Upper lobe of right lung (tissue), 1 donor: Measurements from ENCODE around the gene CRX. TPM values are rescaled to one million over a fixed set of nuclear protein-coding genes. Genes with fewer than 3 reads are reported as not detected.
A peak's percentile ranks its signal among the peaks of the same experiment; 100 is the strongest.
"Not testable (repeated sequence)": the region's sequence is repeated elsewhere in the genome, so short reads cannot be mapped to it uniquely, and the experiment has no call there.

Source experiments
- ATAC-seq: fragments of 200-7000 bp; cut with Tn5 transposase; one replicate; pipeline ENCODE4 v1.9.1; 2020; ENCODE audit warnings: mild to moderate bottlenecking, moderate library complexity
- DNase-seq: peaks from one replicate; pipeline ENCODE4 v3.0.0-alpha.2; 2020
- H3K27ac ChIP-seq: fragments of 200-600 bp; one replicate; pipeline ENCODE4 v1.8.0; 2022
- H3K27me3 ChIP-seq: fragments of 200-600 bp; one replicate; pipeline ENCODE4 v1.8.0; 2022; ENCODE audit warnings: mild to moderate bottlenecking
- H3K36me3 ChIP-seq: fragments of 200-600 bp; one replicate; pipeline ENCODE4 v1.8.0; 2022
- H3K4me1 ChIP-seq: fragments of 200-600 bp; one replicate; pipeline ENCODE4 v1.8.0; 2022
- H3K4me3 ChIP-seq: fragments of 200-600 bp; one replicate; pipeline ENCODE4 v1.8.0; 2022; ENCODE audit warnings: mild to moderate bottlenecking
- H3K9me3 ChIP-seq: fragments of 200-600 bp; one replicate; pipeline ENCODE4 v1.8.0; 2022
- CTCF ChIP-seq: fragments of 200-600 bp; IDR thresholded peaks from one replicate; pipeline ENCODE4 v1.8.0; 2022; ENCODE audit warnings: antibody characterized with exemption
- intact Hi-C: fragments of 100-400 bp; cut with DNase I; formaldehyde crosslinking; loops from one replicate; pipeline ENCODE4 v1.11.0; 2022
- total RNA-seq: library from RNA; stranded (reverse); fragmentation: NEBNext Ultra II Directional; extraction: Animal tissue kit (Norgen Biotek cat#: 25700); gene quantifications from one replicate; pipeline ENCODE4 v1.2.1, GENCODE V29; 2021
- donor health status: DM: no; HTN: yes; CAD: no; lungs with severe emphysema.

Gene CRX
- total RNA-seq, 1 donor from 2014 or later: not detected

- Histone ChIP-seq H3K4me3 (peak overlapping the region; percentile 87), H3K36me3 (peaks cover 27% of the 10 kb centered on the region), H3K27me3 (no peaks in the 10 kb centered on the region), H3K27ac (peak overlapping the region; percentile 100), H3K4me1 (peaks cover 29% of the 10 kb centered on the region), H3K9me3 (no peaks in the 10 kb centered on the region)
- TF ChIP-seq CTCF: no peak
- DNase-seq (no peak), ATAC-seq (peak; percentile 18)
- intact Hi-C loops: no loop called here
Observed at GRCh38 chr19:47779524-47780214, 42.1 kb upstream of the CRX start.

GRCh38 chr19:47780215-47780551, 41.6 kb upstream of the CRX start:
- peaks cover 29% of the 10 kb centered on the region for H3K4me1 ChIP-seq
- DNase-seq: no peak
- intact Hi-C loops: no loop called here
- H3K36me3 ChIP-seq: peaks cover 32% of the 10 kb centered on the region
- H3K9me3 ChIP-seq: no peaks in the 10 kb centered on the region
- no peaks in the 10 kb centered on the region for H3K27me3 ChIP-seq
- no peak for ATAC-seq
- peak overlapping the region; percentile 100 for H3K27ac ChIP-seq
- peak overlapping the region; percentile 87 for H3K4me3 ChIP-seq
- no peak for TF ChIP-seq CTCF

DNA sequence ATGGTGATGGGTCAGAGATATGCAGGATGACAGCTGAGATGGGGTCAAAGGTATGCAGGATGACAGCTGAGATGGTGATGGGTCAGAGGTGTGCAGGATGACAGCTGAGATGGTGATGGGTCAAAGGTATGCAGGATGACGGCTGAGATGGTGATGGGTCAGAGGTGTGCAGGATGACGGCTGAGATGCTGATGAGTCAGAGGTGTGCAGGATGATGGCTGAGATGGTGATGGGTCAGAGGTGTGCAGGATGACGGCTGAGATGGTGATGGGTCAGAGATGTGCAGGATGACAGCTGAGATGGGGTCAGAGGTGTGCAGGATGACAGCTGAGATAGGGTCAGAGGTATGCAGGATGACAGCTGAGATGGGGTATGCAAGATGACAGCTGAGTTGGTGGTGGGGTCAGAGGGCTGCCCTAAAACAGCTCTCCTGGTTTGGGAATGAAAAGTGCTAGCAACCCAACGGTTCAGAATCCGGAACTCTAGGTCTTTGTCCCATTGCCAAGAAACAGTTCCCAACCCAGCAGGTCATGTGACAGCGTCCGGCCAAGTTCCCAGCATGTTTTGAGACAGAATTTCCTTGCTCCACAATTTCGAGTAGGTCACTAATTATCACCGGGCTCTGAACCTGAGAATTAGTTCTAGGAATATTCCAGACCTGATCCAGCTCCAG, 40.0 kb upstream of the CRX start:
- ATAC-seq (no peak), DNase-seq (no peak)
- intact Hi-C loops: no loop called here
- H3K27ac ChIP-seq: no peak overlapping the region
- peaks cover 29% of the 10 kb centered on the region for H3K4me1 ChIP-seq
- no peak overlapping the region for H3K4me3 ChIP-seq
- H3K27me3 ChIP-seq: no peaks in the 10 kb centered on the region
- no peak for TF ChIP-seq CTCF
- H3K9me3 ChIP-seq: no peaks in the 10 kb centered on the region
- peaks cover 40% of the 10 kb centered on the region for H3K36me3 ChIP-seq

- Histone ChIP-seq H3K4me3 (no peak overlapping the region), H3K27me3 (no peaks in the 10 kb centered on the region), H3K9me3 (no peaks in the 10 kb centered on the region), H3K4me1 (peaks cover 8% of the 10 kb centered on the region), H3K36me3 (peaks cover 40% of the 10 kb centered on the region), H3K27ac (no peak overlapping the region)
- ATAC-seq (no peak), DNase-seq (no peak)
- intact Hi-C loops: no loop called here
- no peak for TF ChIP-seq CTCF
Observed at GRCh38 chr19:47786566-47786965, 35.2 kb upstream of the CRX start.

DNA sequence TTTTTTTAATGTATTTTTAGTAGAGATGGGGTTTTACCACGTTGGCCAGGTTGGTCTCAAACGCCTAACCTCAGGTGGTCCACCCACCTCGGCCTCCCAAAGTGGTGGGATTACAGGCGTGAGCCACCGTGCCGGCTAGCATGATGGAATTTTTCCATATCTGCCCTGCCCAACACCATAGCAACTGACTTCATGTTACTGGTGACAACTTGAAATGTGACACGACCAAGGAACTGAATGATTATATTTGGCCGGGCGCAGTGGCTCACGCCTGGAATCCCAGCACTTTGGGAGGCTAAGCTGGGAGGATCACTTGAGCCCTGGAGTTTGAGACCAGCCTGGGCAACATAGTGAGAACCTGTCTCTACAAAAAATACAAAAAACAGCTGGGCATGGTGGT, 34.4 kb upstream of the CRX start:
- peaks cover 37% of the 10 kb centered on the region for H3K36me3 ChIP-seq
- H3K4me1 ChIP-seq, H3K4me3 ChIP-seq, intact Hi-C loops, DNase-seq, H3K9me3 ChIP-seq, H3K27me3 ChIP-seq, ATAC-seq, H3K27ac ChIP-seq: not testable (repeated sequence)

DNA sequence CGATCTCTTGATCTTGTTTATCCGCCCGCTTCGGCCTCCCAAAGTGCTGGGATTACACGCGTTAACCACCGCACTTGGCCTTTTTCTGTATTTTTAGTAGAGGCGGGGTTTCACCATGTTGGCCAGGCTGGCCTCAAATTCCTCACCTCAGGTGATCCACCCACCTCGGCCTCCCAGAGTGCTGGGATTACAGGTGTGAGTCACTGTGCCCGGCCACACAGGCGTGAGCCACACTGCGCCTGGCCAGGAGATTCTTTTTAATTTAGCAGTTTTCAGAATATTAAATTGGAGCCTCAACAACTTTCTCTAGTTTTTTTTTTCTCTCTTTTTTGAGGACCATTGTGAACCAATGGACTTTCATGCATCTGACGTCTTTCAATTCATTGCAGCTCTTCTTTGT, 31.9 kb upstream of the CRX start:
- H3K4me3 ChIP-seq, H3K9me3 ChIP-seq, intact Hi-C loops, ATAC-seq, DNase-seq, H3K27me3 ChIP-seq, H3K27ac ChIP-seq, H3K4me1 ChIP-seq: not testable (repeated sequence)
- H3K36me3 ChIP-seq: peaks cover 12% of the 10 kb centered on the region
